HepG2 (cell line): ENCODE data around the gene PRRC2A. TPM values are rescaled to one million over a fixed set of nuclear protein-coding genes. Genes with fewer than 3 reads are reported as not detected.
A peak's percentile ranks its signal among the peaks of the same experiment; 100 is the strongest.

Experiments used
- AKAP8 ChIP-seq: sonication (generic); formaldehyde crosslinking; IDR thresholded peaks from 2 replicates; pipeline ENCODE4 v1.5.1; 2020; ENCODE audit warnings: mild to moderate bottlenecking, missing genetic modification reagents
- BRD4 ChIP-seq: sonication (generic); formaldehyde crosslinking; IDR thresholded peaks from 2 replicates; pipeline ENCODE4 v1.4.0; 2020; ENCODE audit warnings: missing genetic modification reagents
- CHCHD3 ChIP-seq: sonication (generic); formaldehyde crosslinking; IDR thresholded peaks from 2 replicates; pipeline ENCODE4 v1.8.0; 2022; ENCODE audit warnings: mild to moderate bottlenecking, missing genetic modification reagents, moderate library complexity
- CHD4 ChIP-seq: fragments of 200-600 bp; sonication (generic); IDR thresholded peaks from 2 replicates; pipeline ENCODE4 v1.7.0; 2017; ENCODE audit warnings: mild to moderate bottlenecking, low read length, borderline replicate concordance
- ESRRA ChIP-seq: sonication (generic); formaldehyde crosslinking; IDR thresholded peaks from 2 replicates; pipeline ENCODE4 v1.5.1; 2020; ENCODE audit warnings: mild to moderate bottlenecking, low read depth, missing genetic modification reagents
- FOXP1 ChIP-seq, 2 experiments: fragments of 450-650 bp in 1 of 2; IDR thresholded peaks; 2 replicates each; pipeline ENCODE4 v1.6.1; 2017 to 2018; ENCODE audit warnings: antibody characterized with exemption in 1 of 2
- HOXA9 ChIP-seq: sonication (generic); formaldehyde crosslinking; IDR thresholded peaks from 2 replicates; pipeline ENCODE4 v1.8.1; 2022; ENCODE audit warnings: missing genetic modification reagents, mild to moderate bottlenecking, moderate library complexity, borderline replicate concordance
- MAX ChIP-seq: IDR thresholded peaks from 2 replicates; pipeline ENCODE4 v1.6.1; 2012; ENCODE audit warnings: inconsistent platforms
- MYC ChIP-seq: sonication (generic); formaldehyde crosslinking; IDR thresholded peaks from 2 replicates; pipeline ENCODE4 v1.9.0; 2021; ENCODE audit warnings: missing genetic modification reagents, borderline replicate concordance
- NFKB2 ChIP-seq: sonication (generic); formaldehyde crosslinking; IDR thresholded peaks from 2 replicates; pipeline ENCODE4 v1.4.0; 2020; ENCODE audit warnings: missing genetic modification reagents, borderline replicate concordance
- PRDM10 ChIP-seq: sonication (generic); formaldehyde crosslinking; IDR thresholded peaks from 2 replicates; pipeline ENCODE4 v1.4.0; 2020; ENCODE audit warnings: low read depth, missing genetic modification reagents
- SOX5 ChIP-seq: IDR thresholded peaks from 2 replicates; pipeline ENCODE4 v1.6.1; 2016; ENCODE audit warnings: borderline replicate concordance
- TGIF2 ChIP-seq: IDR thresholded peaks from 2 replicates; pipeline ENCODE4 v1.6.1; 2016; ENCODE audit warnings: control low read depth, missing compliant biosample characterization
- TRAFD1 ChIP-seq: sonication (generic); formaldehyde crosslinking; IDR thresholded peaks from 2 replicates; pipeline ENCODE4 v1.5.1; 2020; ENCODE audit warnings: missing genetic modification reagents, mild to moderate bottlenecking, borderline replicate concordance
- ZBTB14 ChIP-seq: sonication (generic); formaldehyde crosslinking; IDR thresholded peaks from 2 replicates; pipeline ENCODE4 v1.4.0; 2020; ENCODE audit warnings: missing genetic modification reagents
- ZNF138 ChIP-seq: sonication (generic); formaldehyde crosslinking; IDR thresholded peaks from 2 replicates; pipeline ENCODE4 v1.5.0; 2020; ENCODE audit warnings: mild to moderate bottlenecking, low read depth, missing genetic modification reagents
- ZNF207 ChIP-seq: fragments of 450-650 bp; IDR thresholded peaks from 2 replicates; pipeline ENCODE4 v1.6.1; 2016; ENCODE audit warnings: antibody characterized with exemption, borderline replicate concordance
- ZNF232 ChIP-seq: sonication (generic); formaldehyde crosslinking; IDR thresholded peaks from 2 replicates; pipeline ENCODE4 v1.4.0; 2020; ENCODE audit warnings: missing genetic modification reagents, borderline replicate concordance
- ZNF710 ChIP-seq: sonication (generic); formaldehyde crosslinking; IDR thresholded peaks from 2 replicates; pipeline ENCODE4 v1.5.0; 2020; ENCODE audit warnings: mild to moderate bottlenecking, missing genetic modification reagents, borderline replicate concordance
- polyA plus RNA-seq, 8 experiments: library from polyadenylated mRNA; depleted of rRNA in 3 of 8; stranded (reverse) in 7 of 8; unstranded in 1 of 8; fragments of >200 nt; fragmentation: Illumina TruSeq in 4 of 8; extraction: Trizol in 4 of 8; gene quantifications; 2 replicates each; pipeline versions ENCODE4 v1.2.1 to v1.2.3, GENCODE V29; 2011 to 2016; ENCODE audit warnings: low read depth in 4 of 8, missing spikeins in 1 of 8, mixed read lengths in 1 of 8; ENCODE audit not compliant: insufficient read depth in 1 of 8
- total RNA-seq, 5 experiments: library from RNA; depleted of rRNA; stranded (reverse); fragments of >200 nt; fragmentation: Illumina TruSeq; extraction: Trizol; gene quantifications; 2 replicates each; pipeline ENCODE4 v1.2.3, GENCODE V29; 2016; ENCODE audit warnings: low read depth in 1 of 5

Gene PRRC2A
- total and polyA plus RNA-seq, 2 of the 13 experiments (the other 11 are each of a cell fraction or from before 2014, with no cell fraction given), result 38.9 to 47.4 TPM

GRCh38 chr6:31651602-31652191 lies 31.2 kb downstream of the PRRC2A start (continued):
- TF ChIP-seq ZBTB14 (CRISPR knock-in tag) (no peak), AKAP8 (CRISPR knock-in tag) (no peak), TRAFD1 (CRISPR knock-in tag) (peak; percentile 76; the same call in 1 of the 2 replicates), MAX (no peak), PRDM10 (CRISPR knock-in tag) (0 out of 2 replicates have a peak, but pooled peaks have one; percentile 58), MYC (CRISPR knock-in tag) (0 out of 2 replicates have a peak, but pooled peaks have one; percentile 16), HOXA9 (CRISPR knock-in tag) (0 out of 2 replicates have a peak, but pooled peaks have one; percentile 22), SOX5 (CRISPR knock-in tag) (peak; percentile 28; the same call in 1 of the 2 replicates), ZNF710 (peak; percentile 26; the same call in 1 of the 2 replicates), CHD4 (no peak), NFKB2 (0 out of 2 replicates have a peak, but pooled peaks have one; percentile 36), ZNF138 (CRISPR knock-in tag) (peak; percentile 61; the same call in 1 of the 2 replicates), ZNF207 (no peak), FOXP1 (IDR thresholded peaks at IDR 0.05) (no peak), FOXP1 (CRISPR knock-in tag; IDR thresholded peaks at IDR 0.05) (0 out of 2 replicates have a peak, but pooled peaks have one; percentile 3), ESRRA (0 out of 2 replicates have a peak, but pooled peaks have one; percentile 3), CHCHD3 (CRISPR knock-in tag) (0 out of 2 replicates have a peak, but pooled peaks have one; percentile 28), TGIF2 (CRISPR knock-in tag) (peak; percentile 70; the same call in 1 of the 2 replicates), ZNF232 (0 out of 2 replicates have a peak, but pooled peaks have one; percentile 17), BRD4 (CRISPR knock-in tag) (0 out of 2 replicates have a peak, but pooled peaks have one; percentile 39)
